OCI-LY3 (cell line): ENCODE measurements around the gene SEPTIN14.
A peak's percentile ranks its signal among the peaks of the same experiment; 100 is the strongest.
"Not testable (repeated sequence)": the region's sequence is repeated elsewhere in the genome, so short reads cannot be mapped to it uniquely, and the experiment has no call there.

Source experiments
- H2AFZ ChIP-seq: fragments of 200-600, 300-600 bp; shearing (Covaris generic); 2 replicates; pipeline ENCODE4 v1.6.0; 2014; ENCODE audit warnings: antibody characterized with exemption, low read depth, low read length
- H3K27ac ChIP-seq: fragments of 200-600, 300-600 bp; sonication (generic); 2 replicates; pipeline ENCODE4 v1.5.1; 2014; ENCODE audit warnings: mild to moderate bottlenecking, low read length, moderate library complexity, mixed read lengths
- H3K27me3 ChIP-seq: fragments of 200-600, 300-600 bp; sonication (generic); 2 replicates; pipeline ENCODE4 v1.6.1; 2014; ENCODE audit warnings: low read depth, low read length, mixed read lengths
- H3K36me3 ChIP-seq: fragments of 200-600, 300-600 bp; sonication (generic); replicated peaks from 2 replicates; pipeline ENCODE3; 2014; ENCODE audit warnings: low read depth, low read length, mixed read lengths
- H3K4me1 ChIP-seq: fragments of 300-600, 200-600 bp; sonication (generic); 2 replicates; pipeline ENCODE4 v1.6.1; 2014; ENCODE audit warnings: low read length, mixed read lengths
- H3K4me2 ChIP-seq: fragments of 200-600, 300-600 bp; sonication (generic); 2 replicates; pipeline ENCODE4 v1.6.1; 2014; ENCODE audit warnings: low read length, mixed read lengths
- H3K4me3 ChIP-seq: fragments of 300-600, 200-600 bp; sonication (generic); 2 replicates; pipeline ENCODE4 v1.5.1; 2014; ENCODE audit warnings: antibody characterized with exemption, mild to moderate bottlenecking, low read length, moderate library complexity
- H3K79me2 ChIP-seq: fragments of 300-600, 200-600 bp; shearing (Covaris generic); 2 replicates; pipeline ENCODE4 v1.6.1; 2014; ENCODE audit warnings: mild to moderate bottlenecking, low read length, mixed read lengths
- H3K9ac ChIP-seq: fragments of 300-600, 200-600 bp; shearing (Covaris generic); 2 replicates; pipeline ENCODE4 v1.6.0; 2014; ENCODE audit warnings: mild to moderate bottlenecking, low read length, moderate library complexity
- H3K9me3 ChIP-seq: fragments of 200-600, 300-600 bp; shearing (Covaris generic); 2 replicates; pipeline ENCODE4 v1.6.1; 2014; ENCODE audit warnings: low read length, mixed read lengths; ENCODE audit not compliant: insufficient read depth
- H4K20me1 ChIP-seq: fragments of 200-600, 300-600 bp; sonication (generic); 2 replicates; pipeline ENCODE4 v1.6.1; 2016; ENCODE audit warnings: low read length, mixed read lengths; ENCODE audit not compliant: insufficient read depth
- CTCF ChIP-seq: fragments of 200-600, 300-600 bp; sonication (generic); IDR thresholded peaks from 2 replicates; pipeline ENCODE4 v1.5.1; 2014; ENCODE audit warnings: antibody characterized with exemption, low read length, low read depth
- EZH2phosphoT487 ChIP-seq: fragments of 200-600 bp; shearing (Covaris generic); IDR thresholded peaks from 2 replicates; pipeline ENCODE4 v1.6.1; 2018; ENCODE audit warnings: antibody characterized with exemption, mixed run types, low read depth

The SEPTIN14 gene

DNA sequence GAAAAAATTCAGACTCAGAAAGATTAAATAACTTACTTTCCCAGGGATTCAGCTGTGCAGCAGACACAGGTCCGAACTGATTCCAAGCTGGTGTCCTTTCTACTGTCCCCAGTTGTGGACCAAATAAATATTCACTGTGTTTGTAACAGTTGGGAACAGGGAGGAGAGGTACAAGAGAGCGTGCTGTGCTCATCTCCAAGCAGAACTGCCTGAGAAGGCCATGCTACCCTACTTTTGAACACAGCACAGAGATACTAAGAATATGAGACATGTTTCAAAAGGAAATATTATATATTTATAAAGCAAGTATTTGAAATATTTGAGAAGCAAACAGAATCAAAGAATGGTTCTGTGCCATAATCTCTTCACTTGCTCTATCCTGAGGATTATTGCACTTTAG is at the start of gene SEPTIN14:
Gene SEPTIN14 (minus strand): TSS at position 101 of the 400 bp plus-strand sequence. CDS start 756 bp downstream, outside the sequence.
- H3K9me3 ChIP-seq, H3K4me2 ChIP-seq, H4K20me1 ChIP-seq, H2AFZ ChIP-seq, H3K79me2 ChIP-seq, H3K9ac ChIP-seq, H3K27ac ChIP-seq, H3K27me3 ChIP-seq, H3K36me3 ChIP-seq, H3K4me3 ChIP-seq, H3K4me1 ChIP-seq: not testable (repeated sequence)

GRCh38 chr7:55903985-55904759 is 41.6 kb upstream of the SEPTIN14 start:
- Histone ChIP-seq H3K4me2 (peak overlapping the region; percentile 40), H3K27ac (peak overlapping the region; percentile 19; the same call in 1 of the 2 replicates), H3K27me3 (no peaks in the 10 kb centered on the region), H3K79me2 (no peaks in the 10 kb centered on the region), H3K9me3 (no peaks in the 10 kb centered on the region), H3K36me3 (peaks cover 4% of the 10 kb centered on the region), H3K9ac (no peak overlapping the region), H2AFZ (no peak overlapping the region), H4K20me1 (no peaks in the 10 kb centered on the region), H3K4me3 (no peak overlapping the region), H3K4me1 (peaks cover 17% of the 10 kb centered on the region)
- TF ChIP-seq EZH2phosphoT487 (no peak), CTCF (no peak)

DNA sequence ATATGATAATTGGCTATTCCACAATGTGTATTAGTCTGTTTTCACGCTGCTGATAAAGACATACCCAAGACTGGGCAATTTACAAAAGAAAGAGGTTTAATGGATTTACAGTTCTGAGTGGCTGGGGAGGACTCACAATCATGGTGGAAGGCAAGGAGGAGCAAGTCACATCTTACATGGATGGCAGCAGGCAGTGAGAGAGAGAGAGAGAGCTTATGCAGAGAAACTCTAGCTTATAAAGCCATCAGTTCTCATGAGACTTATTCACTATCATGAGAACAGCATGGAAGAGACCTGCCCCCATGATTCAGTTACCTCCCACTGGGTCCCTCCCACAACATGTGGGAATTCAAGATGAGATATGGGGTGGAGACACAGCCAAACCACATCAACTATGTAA is 38.5 kb upstream of the SEPTIN14 start:
- not testable (repeated sequence) for H2AFZ ChIP-seq, H3K36me3 ChIP-seq, H3K9me3 ChIP-seq, H3K4me2 ChIP-seq, H3K27me3 ChIP-seq, H4K20me1 ChIP-seq, H3K4me3 ChIP-seq, H3K79me2 ChIP-seq, H3K27ac ChIP-seq, H3K9ac ChIP-seq
- H3K4me1 ChIP-seq: peaks cover 17% of the 10 kb centered on the region

- H4K20me1 ChIP-seq: no peaks in the 10 kb centered on the region
- no peaks in the 10 kb centered on the region for H3K27me3 ChIP-seq
- H3K4me3 ChIP-seq: no peak overlapping the region
- H2AFZ ChIP-seq: no peak overlapping the region
- no peaks in the 10 kb centered on the region for H3K36me3 ChIP-seq
- no peaks in the 10 kb centered on the region for H3K9me3 ChIP-seq
- no peaks in the 10 kb centered on the region; the same call in 1 of the 2 replicates for H3K4me1 ChIP-seq
- no peak overlapping the region for H3K9ac ChIP-seq
- no peak overlapping the region for H3K27ac ChIP-seq
- H3K79me2 ChIP-seq: no peaks in the 10 kb centered on the region
- TF ChIP-seq EZH2phosphoT487 (no peak), CTCF (no peak)
- no peak overlapping the region for H3K4me2 ChIP-seq
Measured at GRCh38 chr7:55898287-55898686, 35.7 kb upstream of the SEPTIN14 start.

DNA sequence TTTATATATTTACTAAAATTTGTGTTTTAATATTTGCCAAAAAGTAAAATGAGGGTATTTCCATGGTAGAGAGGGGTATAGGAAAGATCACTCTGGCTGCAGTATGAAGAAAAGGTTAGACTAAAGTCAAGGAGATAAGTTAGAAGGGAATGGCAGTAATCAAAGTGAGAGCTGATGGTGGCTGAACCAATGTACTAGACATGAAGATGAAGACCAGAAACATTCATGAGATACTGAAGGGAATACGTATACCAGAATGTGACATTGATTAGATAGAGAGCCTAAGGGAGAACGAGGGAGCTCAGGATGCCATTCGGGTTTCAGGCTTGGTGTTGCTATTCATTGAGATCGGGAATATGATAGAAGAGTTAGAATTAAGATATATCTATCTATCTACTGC is 32.5 kb upstream of the SEPTIN14 start:
- Histone ChIP-seq H3K4me1 (no peaks in the 10 kb centered on the region), H3K27ac (no peak overlapping the region), H3K9ac (no peak overlapping the region), H4K20me1 (no peaks in the 10 kb centered on the region), H3K36me3 (no peaks in the 10 kb centered on the region), H3K4me2 (no peak overlapping the region), H3K79me2 (no peaks in the 10 kb centered on the region), H3K9me3 (no peaks in the 10 kb centered on the region), H2AFZ (no peak overlapping the region), H3K27me3 (no peaks in the 10 kb centered on the region), H3K4me3 (no peak overlapping the region)
- TF ChIP-seq EZH2phosphoT487 (no peak), CTCF (no peak)
